Smooth muscle cell (in vitro differentiated cells): ENCODE measurements around the gene TXNDC17. TPM values are rescaled to one million over a fixed set of nuclear protein-coding genes. Genes with fewer than 3 reads are reported as not detected.

Experiments used
- DNase-seq: peaks from one replicate; lab custom pipeline; 2025; ENCODE audit not compliant: unreplicated experiment; lab: John Stamatoyannopoulos, UW
- H2AFZ ChIP-seq: fragments of 200-600 bp; sonication (generic); 2 replicates; pipeline ENCODE4 v1.6.0; 2016; ENCODE audit warnings: antibody characterized with exemption, low read depth, mild to moderate bottlenecking
- H3F3A ChIP-seq: fragments of 200-600 bp; sonication (generic); 2 replicates; pipeline ENCODE4 v1.6.0; 2017; ENCODE audit warnings: antibody characterized with exemption, low read depth
- H3K27ac ChIP-seq: fragments of 200-600 bp; sonication (generic); 2 replicates; pipeline ENCODE4 v1.5.1; 2016; ENCODE audit warnings: low read depth, mild to moderate bottlenecking
- H3K27me3 ChIP-seq: fragments of 200-600 bp; sonication (generic); 2 replicates; pipeline ENCODE4 v1.6.1; 2016; ENCODE audit warnings: low read depth, mild to moderate bottlenecking
- H3K36me3 ChIP-seq: fragments of 200-600 bp; sonication (generic); 2 replicates; pipeline ENCODE4 v1.5.1; 2016; ENCODE audit warnings: low read depth
- H3K4me1 ChIP-seq: fragments of 200-600 bp; sonication (generic); 2 replicates; pipeline ENCODE4 v1.5.1; 2016; ENCODE audit warnings: low read depth
- H3K4me2 ChIP-seq: fragments of 200-600 bp; sonication (generic); 2 replicates; pipeline ENCODE4 v1.6.0; 2016; ENCODE audit warnings: mild to moderate bottlenecking
- H3K4me3 ChIP-seq: fragments of 200-600 bp; sonication (generic); 2 replicates; pipeline ENCODE4 v1.5.1; 2016; ENCODE audit warnings: mild to moderate bottlenecking
- H3K79me2 ChIP-seq: fragments of 200-600 bp; sonication (generic); 2 replicates; pipeline ENCODE4 v1.6.0; 2016; ENCODE audit warnings: low read depth, mild to moderate bottlenecking
- H3K9ac ChIP-seq: fragments of 200-600 bp; sonication (generic); 2 replicates; pipeline ENCODE4 v1.6.0; 2016; ENCODE audit warnings: low read depth
- H3K9me3 ChIP-seq: fragments of 200-600 bp; sonication (generic); replicated peaks from 2 replicates; pipeline ENCODE4 v1.5.1; 2016; ENCODE audit warnings: low read depth
- H4K20me1 ChIP-seq: fragments of 200-600 bp; sonication (generic); 2 replicates; pipeline ENCODE4 v1.6.0; 2016; ENCODE audit warnings: low read depth
- WGBS: methylation state at CpG from one replicate; pipeline ENCODE4 v1.1.7; 2016; ENCODE audit warnings: low lambda C conversion rate; 5-methylcytosine and 5-hydroxymethylcytosine counted together
- polyA plus RNA-seq: library from polyadenylated mRNA; unstranded; fragments of >200 nt; fragmentation: Nextera tagmentation; extraction: Ambion mirVana; gene quantifications from 2 replicates; pipeline ENCODE4 v1.2.1, GENCODE V29; 2016
- total RNA-seq: library from RNA; depleted of rRNA; stranded (reverse); fragments of >200 nt; gene quantifications from 2 replicates; pipeline ENCODE4 v1.2.3, GENCODE V29; 2014
- TF ChIP-seq, protein P1 (sequence below): fragments of 200-600 bp; sonication (generic); IDR thresholded peaks from 2 replicates; pipeline ENCODE4 v1.5.1; 2017; ENCODE audit warnings: borderline replicate concordance, mild to moderate bottlenecking, antibody characterized with exemption; ENCODE audit not compliant: insufficient read depth, poor library complexity, severe bottlenecking

TXNDC17 gene
- total and polyA plus RNA-seq, 2 experiments from 2014 or later, result 363 to 431 TPM

DNA sequence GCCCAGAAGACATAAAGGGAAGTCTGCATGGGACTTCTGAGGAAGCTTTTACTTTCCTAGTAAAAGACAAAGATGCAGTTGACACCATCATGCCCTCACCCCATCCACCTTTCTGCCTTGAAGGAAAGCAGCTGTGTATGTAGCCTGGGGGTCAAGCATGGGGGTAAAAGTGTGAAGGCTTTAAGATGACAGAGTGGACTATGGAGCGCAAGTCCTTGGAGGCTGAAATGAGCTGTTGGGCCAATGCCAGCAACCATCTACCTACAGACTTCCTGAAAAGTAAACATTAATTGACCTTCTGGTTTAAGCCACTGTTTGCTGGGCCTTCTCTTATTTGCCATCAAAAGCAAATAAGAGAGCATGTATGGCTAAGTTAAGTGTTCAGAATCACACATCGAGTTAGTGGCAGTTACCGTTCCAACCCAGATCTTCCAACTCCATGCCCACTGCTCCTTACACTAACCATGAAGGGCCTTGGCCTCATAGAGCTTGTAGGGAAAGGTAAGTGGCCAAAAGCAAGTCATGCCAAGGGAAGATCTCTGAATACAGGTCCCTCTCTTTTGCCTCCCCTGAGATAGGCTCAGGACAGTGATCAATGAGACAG, 42.3 kb downstream of the TXNDC17 start:
- Histone ChIP-seq H2AFZ (no peak overlapping the region), H3K27ac (no peak overlapping the region), H3K9ac (no peak overlapping the region), H3K27me3 (peaks cover 19% of the 10 kb centered on the region), H3K4me1 (no peaks in the 10 kb centered on the region), H4K20me1 (no peaks in the 10 kb centered on the region), H3K79me2 (no peaks in the 10 kb centered on the region), H3K36me3 (no peaks in the 10 kb centered on the region), H3K9me3 (no peaks in the 10 kb centered on the region), H3K4me2 (no peak overlapping the region), H3K4me3 (no peak overlapping the region), H3F3A (no peaks in the 10 kb centered on the region)
- TF ChIP-seq, protein P1, sequence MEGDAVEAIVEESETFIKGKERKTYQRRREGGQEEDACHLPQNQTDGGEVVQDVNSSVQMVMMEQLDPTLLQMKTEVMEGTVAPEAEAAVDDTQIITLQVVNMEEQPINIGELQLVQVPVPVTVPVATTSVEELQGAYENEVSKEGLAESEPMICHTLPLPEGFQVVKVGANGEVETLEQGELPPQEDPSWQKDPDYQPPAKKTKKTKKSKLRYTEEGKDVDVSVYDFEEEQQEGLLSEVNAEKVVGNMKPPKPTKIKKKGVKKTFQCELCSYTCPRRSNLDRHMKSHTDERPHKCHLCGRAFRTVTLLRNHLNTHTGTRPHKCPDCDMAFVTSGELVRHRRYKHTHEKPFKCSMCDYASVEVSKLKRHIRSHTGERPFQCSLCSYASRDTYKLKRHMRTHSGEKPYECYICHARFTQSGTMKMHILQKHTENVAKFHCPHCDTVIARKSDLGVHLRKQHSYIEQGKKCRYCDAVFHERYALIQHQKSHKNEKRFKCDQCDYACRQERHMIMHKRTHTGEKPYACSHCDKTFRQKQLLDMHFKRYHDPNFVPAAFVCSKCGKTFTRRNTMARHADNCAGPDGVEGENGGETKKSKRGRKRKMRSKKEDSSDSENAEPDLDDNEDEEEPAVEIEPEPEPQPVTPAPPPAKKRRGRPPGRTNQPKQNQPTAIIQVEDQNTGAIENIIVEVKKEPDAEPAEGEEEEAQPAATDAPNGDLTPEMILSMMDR, result no peak
- WGBS, result 81% methylated on average over 3 of the region's 3 CpGs
- no peak for DNase-seq

DNA sequence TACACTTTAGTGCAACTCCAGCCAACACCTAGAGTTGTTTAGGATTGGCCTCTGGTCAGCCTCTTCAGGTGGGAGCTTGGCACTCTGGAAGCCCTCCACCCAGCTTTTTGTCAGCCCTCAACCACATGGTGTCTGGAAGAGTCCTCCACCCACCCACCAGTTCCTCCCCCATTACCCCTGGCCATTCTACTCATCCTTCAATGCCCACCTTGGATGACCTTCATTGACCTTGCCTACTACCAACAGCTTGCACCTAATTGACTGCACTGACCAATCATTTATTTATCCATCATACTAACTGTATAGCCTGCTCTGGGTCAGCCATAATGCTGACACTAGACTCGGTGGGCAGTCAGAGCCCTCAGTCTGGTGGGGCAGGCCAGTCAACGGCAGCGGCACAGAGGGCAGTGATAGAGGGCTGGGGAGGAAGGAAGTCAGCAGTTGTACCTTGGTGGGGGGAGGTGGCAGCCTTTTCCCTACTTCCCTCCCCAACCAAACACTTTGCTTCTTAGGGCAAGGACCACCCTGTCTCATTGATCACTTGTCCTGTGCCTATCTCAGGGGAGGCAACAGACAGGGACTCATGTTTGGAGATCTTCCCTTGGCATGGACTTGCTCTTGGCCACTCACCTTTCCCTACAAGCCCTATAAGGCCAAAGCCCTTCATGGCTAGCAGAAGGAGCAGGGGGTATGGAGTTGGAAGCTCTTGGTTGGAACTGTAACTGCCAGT, 43.0 kb downstream of the TXNDC17 start:
- H3K9ac ChIP-seq, result no peak overlapping the region
- no peaks in the 10 kb centered on the region for H3K79me2 ChIP-seq
- no peaks in the 10 kb centered on the region for H3F3A ChIP-seq
- H3K36me3 ChIP-seq, result no peaks in the 10 kb centered on the region
- H3K27me3 ChIP-seq, result peaks cover 12% of the 10 kb centered on the region
- no peak overlapping the region for H3K4me2 ChIP-seq
- no peaks in the 10 kb centered on the region for H3K4me1 ChIP-seq
- DNase-seq, result no peak
- no peak overlapping the region for H3K27ac ChIP-seq
- no peak overlapping the region for H2AFZ ChIP-seq
- H4K20me1 ChIP-seq, result no peaks in the 10 kb centered on the region
- 95% methylated on average over 3 of the region's 3 CpGs for WGBS
- no peaks in the 10 kb centered on the region for H3K9me3 ChIP-seq
- no peak overlapping the region for H3K4me3 ChIP-seq
- TF ChIP-seq, protein P1, result no peak

DNA sequence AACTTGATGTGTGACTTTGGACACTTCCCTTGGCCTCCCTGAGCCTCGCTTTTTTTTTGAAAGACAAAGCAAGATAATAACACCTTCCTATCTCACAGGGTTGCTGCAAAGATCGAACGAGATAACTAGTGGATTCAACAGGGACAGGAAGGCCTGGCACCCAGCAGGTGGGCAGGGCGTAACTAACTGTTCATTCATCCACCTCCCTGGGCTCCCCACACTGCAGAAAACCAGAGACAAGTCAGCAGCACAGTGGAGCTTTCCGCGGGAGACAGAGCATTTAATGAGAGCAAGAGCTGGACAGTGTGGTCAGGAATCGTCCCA, 43.6 kb downstream of the TXNDC17 start:
- no peaks in the 10 kb centered on the region for H3F3A ChIP-seq
- no peaks in the 10 kb centered on the region for H3K9me3 ChIP-seq
- DNase-seq, result no peak
- no peak overlapping the region for H3K4me2 ChIP-seq
- WGBS, result 74% methylated on average over 7 of the region's 7 CpGs
- H4K20me1 ChIP-seq, result no peaks in the 10 kb centered on the region
- H3K9ac ChIP-seq, result no peak overlapping the region
- no peaks in the 10 kb centered on the region for H3K79me2 ChIP-seq
- H3K36me3 ChIP-seq, result no peaks in the 10 kb centered on the region
- H2AFZ ChIP-seq, result no peak overlapping the region
- no peak overlapping the region for H3K27ac ChIP-seq
- H3K27me3 ChIP-seq, result peaks cover 9% of the 10 kb centered on the region
- H3K4me1 ChIP-seq, result no peaks in the 10 kb centered on the region
- H3K4me3 ChIP-seq, result no peak overlapping the region
- TF ChIP-seq, protein P1, result no peak
